Tongue (tissue), 2 donors: Measurements from ENCODE around the gene CEP70. TPM values are rescaled to one million over a fixed set of nuclear protein-coding genes. Genes with fewer than 3 reads are reported as not detected.
"Not testable (repeated sequence)": the region's sequence is repeated elsewhere in the genome, so short reads cannot be mapped to it uniquely, and the experiment has no call there.

Experiments used
- DNase-seq: peaks from one replicate; pipeline ENCODE4 v3.0.0-alpha.2; 2015
- total RNA-seq: library from RNA; depleted of rRNA; stranded (reverse); fragments of >200 nt; gene quantifications from one replicate; pipeline ENCODE4 v1.2.3, GENCODE V29; 2014

CEP70 gene
- total RNA-seq, 1 donor from 2014 or later, result 57.7 TPM

- no peak for DNase-seq
Observed at GRCh38 chr3:138507524-138507923, 86.5 kb downstream of the CEP70 start.

GRCh38 chr3:138498991-138499390 lies 95.1 kb downstream of the CEP70 start:
- DNase-seq, result no peak

GRCh38 chr3:138497851-138498250 lies 96.2 kb downstream of the CEP70 start:
- DNase-seq, result no peak

GRCh38 chr3:138497021-138497420 lies 97.0 kb downstream of the CEP70 start:
- DNase-seq, result no peak

GRCh38 chr3:138496436-138496835 lies 97.6 kb downstream of the CEP70 start:
- DNase-seq, result no peak

GRCh38 chr3:138495638-138496037 lies 98.4 kb downstream of the CEP70 start:
- not testable (repeated sequence) for DNase-seq

GRCh38 chr3:138494607-138494929 lies 99.5 kb downstream of the CEP70 start:
- DNase-seq, result peak; percentile 26

GRCh38 chr3:138493804-138494606 lies 100.1 kb downstream of the CEP70 start:
- DNase-seq, result no peak

- no peak for DNase-seq
Observed at GRCh38 chr3:138492980-138493675, 100.9 kb downstream of the CEP70 start.

GRCh38 chr3:138491971-138492370 lies 102.1 kb downstream of the CEP70 start:
- no peak for DNase-seq

GRCh38 chr3:138486580-138486979 lies 107.5 kb downstream of the CEP70 start:
- DNase-seq, result not testable (repeated sequence)

GRCh38 chr3:138484672-138485071 lies 109.4 kb downstream of the CEP70 start:
- not testable (repeated sequence) for DNase-seq

- DNase-seq, result peak; percentile 50
Observed at GRCh38 chr3:138479438-138479863, 114.6 kb downstream of the CEP70 start.

- no peak for DNase-seq
Observed at GRCh38 chr3:138477801-138478200, 116.3 kb downstream of the CEP70 start.

GRCh38 chr3:138477120-138477519 lies 116.9 kb downstream of the CEP70 start:
- DNase-seq, result no peak

GRCh38 chr3:138476526-138476925 lies 117.5 kb downstream of the CEP70 start:
- no peak for DNase-seq

- DNase-seq, result no peak
Observed at GRCh38 chr3:138474163-138474562, 119.9 kb downstream of the CEP70 start.

GRCh38 chr3:138473391-138473790 lies 120.7 kb downstream of the CEP70 start:
- DNase-seq, result no peak

- DNase-seq, result no peak
Observed at GRCh38 chr3:138472141-138472825, 121.8 kb downstream of the CEP70 start.

GRCh38 chr3:138471481-138471880 lies 122.6 kb downstream of the CEP70 start:
- DNase-seq, result no peak

GRCh38 chr3:138470687-138471086 lies 123.4 kb downstream of the CEP70 start:
- peak; percentile 60 for DNase-seq

- no peak for DNase-seq
Observed at GRCh38 chr3:138469874-138470273, 124.2 kb downstream of the CEP70 start.

- DNase-seq, result no peak
Observed at GRCh38 chr3:138468886-138469285, 125.2 kb downstream of the CEP70 start.
